GM12891 (cell line): ENCODE results near the gene GGT1.

Experiments
- PAX5 ChIP-seq: IDR thresholded peaks from 2 replicates; pipeline ENCODE4 v1.6.1; 2011; ENCODE audit warnings: low read length, moderate library complexity, mild to moderate bottlenecking; ENCODE audit not compliant: insufficient read depth, severe bottlenecking
- POLR2A ChIP-seq: IDR thresholded peaks from 2 replicates; pipeline ENCODE4 v1.6.1; 2011; ENCODE audit warnings: low read depth, low read length, control low read depth

DNA sequence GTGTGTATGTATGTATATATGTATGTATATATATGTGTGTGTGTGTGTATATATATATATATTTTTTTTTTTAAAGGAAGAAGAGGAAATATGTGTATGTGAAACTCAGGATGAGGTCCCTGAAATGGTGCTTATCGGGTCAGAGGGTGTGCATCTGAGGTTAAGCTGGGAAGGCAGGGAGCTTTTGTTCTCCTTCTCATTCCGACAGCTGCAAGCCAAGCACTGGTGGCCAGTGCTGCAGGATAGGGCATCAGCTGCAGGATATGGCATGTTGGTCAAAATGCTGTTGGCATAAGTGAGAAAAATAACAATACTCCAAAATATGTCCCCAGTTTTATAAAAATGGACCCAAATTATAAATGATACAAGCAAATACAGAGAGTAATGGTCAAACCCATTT is 39.7 kb upstream of the GGT1 start:
- TF ChIP-seq POLR2A (no peak), PAX5 (no peak)
